Kidney glomerular epithelial cell (primary cell): ENCODE results near the gene MGAT4A.

Experiments used
- DNase-seq: peaks from one replicate; lab custom pipeline; 2025; lab: John Stamatoyannopoulos, UW

The MGAT4A gene

GRCh38 chr2:98658816-98659490 is 72.0 kb downstream of the MGAT4A start:
- no peak for DNase-seq

- no peak for DNase-seq
Measured at GRCh38 chr2:98656800-98657199, 74.1 kb downstream of the MGAT4A start.

GRCh38 chr2:98654699-98655495 is 76.0 kb downstream of the MGAT4A start:
- DNase-seq: no peak

- no peak for DNase-seq
Measured at GRCh38 chr2:98650998-98651397, 79.9 kb downstream of the MGAT4A start.

GRCh38 chr2:98649992-98650375 is 80.9 kb downstream of the MGAT4A start:
- DNase-seq: no peak

GRCh38 chr2:98649135-98649991 is 81.6 kb downstream of the MGAT4A start:
- peak; percentile 72 for DNase-seq

GRCh38 chr2:98648451-98648850 is 82.5 kb downstream of the MGAT4A start:
- DNase-seq: no peak

- no peak for DNase-seq
Measured at GRCh38 chr2:98647636-98648035, 83.3 kb downstream of the MGAT4A start.

- no peak for DNase-seq
Measured at GRCh38 chr2:98643496-98644100, 87.3 kb downstream of the MGAT4A start.

- no peak for DNase-seq
Measured at GRCh38 chr2:98637401-98638147, 93.4 kb downstream of the MGAT4A start.

GRCh38 chr2:98634406-98635092 is 96.4 kb downstream of the MGAT4A start:
- DNase-seq: no peak

GRCh38 chr2:98632351-98632750 is 98.6 kb downstream of the MGAT4A start:
- DNase-seq: no peak

GRCh38 chr2:98623657-98624056 is 107.3 kb downstream of the MGAT4A start:
- peak; percentile 18 for DNase-seq

GRCh38 chr2:98617149-98617548 is 113.8 kb downstream of the MGAT4A start:
- DNase-seq: no peak

GRCh38 chr2:98615481-98615880 is 115.5 kb downstream of the MGAT4A start:
- DNase-seq: no peak

- DNase-seq: no peak
Measured at GRCh38 chr2:98614024-98614739, 116.8 kb downstream of the MGAT4A start.

GRCh38 chr2:98608962-98609604 is 121.8 kb downstream of the MGAT4A start:
- DNase-seq: peak; percentile 10

- DNase-seq: peak; percentile 73
Measured at GRCh38 chr2:98608116-98608961, 122.6 kb downstream of the MGAT4A start, which contains the start of the genes COA5 and UNC50. Gene COA5 (minus strand): TSS chr2:98608512. CDS start chr2:98608405, 107 bp downstream. Gene UNC50 (plus strand): TSS chr2:98608589. CDS start chr2:98609760, 1,171 bp downstream.
